Activated CD4-positive, CD25-positive, alpha-beta regulatory T cell (primary cell): ENCODE data around the gene ATG9B.
"Not testable (repeated sequence)": the region's sequence is repeated elsewhere in the genome, so short reads cannot be mapped to it uniquely, and the experiment has no call there.

Source experiments
- DNase-seq, 4 experiments: peaks; one replicate each; lab custom pipeline; 2025; lab: John Stamatoyannopoulos, UW

The ATG9B gene

DNA sequence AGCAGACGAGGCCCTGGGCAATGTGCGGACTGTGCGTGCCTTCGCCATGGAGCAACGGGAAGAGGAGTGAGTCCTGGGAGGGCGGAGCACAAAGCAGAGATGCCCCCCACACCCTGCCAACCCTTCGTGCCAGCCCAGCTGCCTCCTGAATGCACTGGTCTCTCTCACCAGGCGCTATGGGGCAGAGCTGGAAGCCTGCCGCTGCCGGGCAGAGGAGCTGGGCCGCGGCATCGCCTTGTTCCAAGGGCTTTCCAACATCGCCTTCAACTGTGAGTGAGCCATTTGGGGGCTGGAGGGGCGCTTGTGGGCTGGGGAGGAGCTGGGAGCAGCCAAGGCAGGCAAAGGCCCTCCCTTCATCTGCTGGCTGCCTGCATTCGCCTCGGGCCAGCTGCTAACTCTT is 11.6 kb upstream of the ATG9B start:
- DNase-seq: no peak

DNA sequence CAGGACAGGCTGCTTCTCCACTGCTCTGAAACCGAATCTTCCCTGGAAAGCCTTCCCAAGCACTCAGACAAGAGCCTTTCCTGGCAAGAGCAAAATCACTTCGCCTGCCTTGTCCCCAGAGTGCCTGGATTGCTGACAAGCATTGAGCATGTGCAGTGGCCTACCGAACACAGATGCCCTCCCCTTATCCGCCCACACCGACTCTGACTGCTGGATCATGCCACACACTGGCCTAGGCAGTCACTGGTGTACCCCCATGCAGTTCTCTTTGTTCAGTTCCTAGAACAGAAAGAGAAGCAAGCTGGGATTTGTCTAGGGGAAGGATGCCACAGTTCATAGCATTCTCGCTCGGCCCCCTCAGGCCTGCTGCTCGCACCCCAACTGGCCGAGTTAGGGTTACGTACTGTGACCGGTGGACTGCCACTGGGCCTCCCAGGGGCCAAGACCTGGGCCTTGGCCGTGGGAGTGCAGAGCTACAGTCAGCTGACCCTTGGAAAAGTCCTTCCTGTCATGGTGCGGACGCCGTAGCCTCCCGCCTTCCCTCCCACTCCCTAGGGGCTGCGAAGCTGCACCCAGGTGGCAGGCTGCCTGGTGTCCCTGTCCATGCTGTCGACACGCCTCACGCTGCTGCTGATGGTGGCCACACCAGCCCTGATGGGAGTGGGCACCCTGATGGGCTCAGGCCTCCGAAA is 10.9 kb upstream of the ATG9B start:
- no peak for DNase-seq

DNA sequence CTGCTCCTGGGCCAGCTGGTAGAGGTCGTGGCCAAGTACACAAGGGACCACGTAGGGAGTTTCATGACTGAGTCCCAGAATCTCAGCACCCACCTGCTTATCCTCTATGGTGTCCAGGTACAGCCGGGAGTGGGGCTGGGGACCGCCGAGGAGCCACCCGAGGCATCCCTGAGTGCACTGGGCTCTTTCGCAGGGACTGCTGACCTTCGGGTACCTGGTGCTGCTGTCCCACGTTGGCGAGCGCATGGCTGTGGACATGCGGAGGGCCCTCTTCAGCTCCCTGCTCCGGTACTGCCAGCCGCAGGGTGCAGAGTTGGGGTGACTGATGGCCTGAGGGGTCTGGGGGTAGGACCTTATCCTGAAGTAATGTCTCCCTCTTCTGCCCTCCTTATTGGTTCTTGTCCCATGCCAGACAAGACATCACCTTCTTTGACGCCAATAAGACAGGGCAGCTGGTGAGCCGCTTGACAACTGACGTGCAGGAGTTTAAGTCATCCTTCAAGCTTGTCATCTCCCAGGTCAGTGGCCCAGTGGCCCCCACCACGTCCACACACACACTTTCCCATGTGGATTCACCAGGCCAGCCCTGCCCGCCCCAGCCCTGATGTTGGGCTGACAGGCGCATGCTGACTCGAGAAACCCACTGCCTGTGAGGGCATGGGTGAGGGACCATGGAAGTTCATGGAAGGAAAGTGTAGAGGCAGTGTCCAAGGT is 10.2 kb upstream of the ATG9B start:
- DNase-seq: no peak

DNA sequence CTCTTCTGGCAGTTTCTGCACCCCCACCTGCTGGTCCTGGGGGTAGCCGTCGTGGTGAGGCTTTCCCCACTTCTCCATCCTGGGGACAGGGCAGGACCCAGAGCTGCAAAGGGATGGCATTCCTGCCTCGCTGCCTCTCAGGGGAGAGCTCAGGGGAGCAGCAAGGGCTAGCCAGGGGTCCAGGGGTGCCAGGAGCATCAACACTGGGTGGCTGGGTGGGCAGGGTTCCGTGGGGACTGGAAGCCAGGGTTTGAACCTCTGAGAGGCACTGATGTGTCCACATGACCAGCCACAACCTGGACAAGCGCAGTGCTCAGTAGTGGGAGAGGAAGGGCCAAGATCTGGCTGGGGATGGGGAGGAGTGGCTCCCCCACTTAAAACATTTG is 9.6 kb upstream of the ATG9B start:
- no peak for DNase-seq

DNA sequence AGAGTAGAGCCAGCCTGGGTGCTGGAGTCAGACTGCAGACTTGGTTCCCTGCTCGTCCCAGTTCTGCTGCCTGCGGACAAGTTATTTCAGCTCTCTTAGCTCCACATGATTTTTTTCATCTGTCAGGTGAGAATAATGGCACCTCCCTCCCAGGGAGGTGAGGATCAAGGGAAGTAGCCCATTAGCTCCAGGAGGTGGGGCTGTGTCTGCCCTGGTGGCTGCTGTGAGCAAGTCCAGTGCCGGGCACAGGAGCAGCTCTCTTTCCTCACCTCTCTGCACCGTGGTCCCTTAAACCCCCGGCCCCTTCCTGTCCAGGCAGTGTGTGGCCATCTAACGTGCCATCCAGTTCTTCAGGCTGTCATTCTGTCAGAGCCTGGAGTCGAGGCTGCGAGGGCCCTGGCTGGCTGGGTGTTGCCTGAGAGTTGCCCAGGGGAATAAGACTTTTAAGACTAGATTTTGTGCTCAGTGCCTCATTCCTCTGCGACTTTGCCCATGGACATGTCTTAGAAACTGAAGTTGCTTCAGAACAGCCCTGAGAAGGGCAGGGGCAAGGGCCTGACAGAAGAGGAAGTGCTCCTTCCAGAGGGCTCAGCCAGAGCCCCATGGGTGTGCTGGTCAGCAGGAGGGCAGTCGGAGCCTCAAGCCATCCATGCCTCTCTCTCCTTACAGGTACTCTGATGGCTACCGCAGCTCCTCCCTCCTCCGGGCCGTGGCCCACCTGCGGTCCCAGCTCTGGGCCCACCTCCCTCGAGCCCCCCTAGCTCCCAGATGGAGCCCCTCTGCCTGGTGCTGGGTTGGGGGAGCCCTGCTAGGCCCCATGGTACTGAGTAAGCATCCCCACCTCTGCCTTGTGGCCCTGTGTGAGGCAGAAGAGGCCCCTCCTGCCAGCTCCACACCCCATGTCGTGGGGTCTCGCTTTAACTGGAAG is 8.9 kb upstream of the ATG9B start:
- no peak for DNase-seq

DNA sequence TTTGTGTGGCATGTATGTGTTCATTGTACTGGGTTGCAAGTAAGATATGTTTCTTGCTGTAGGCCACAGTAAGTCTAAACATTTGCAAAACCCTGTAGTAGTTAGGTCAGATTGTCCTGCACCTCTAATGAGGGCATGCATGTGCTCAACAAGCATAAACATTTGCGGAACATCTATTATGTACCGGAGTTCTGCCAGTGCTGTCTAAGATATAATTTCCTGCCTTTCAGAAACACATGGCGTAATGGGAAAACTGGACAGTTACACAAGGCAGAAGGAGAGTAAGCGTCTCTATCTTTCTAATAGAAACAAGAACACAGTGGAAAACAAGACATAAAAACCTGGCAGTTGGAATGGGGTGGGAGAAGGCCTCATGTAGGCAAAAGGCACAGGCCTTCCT is 6.7 kb upstream of the ATG9B start:
- no peak for DNase-seq

DNA sequence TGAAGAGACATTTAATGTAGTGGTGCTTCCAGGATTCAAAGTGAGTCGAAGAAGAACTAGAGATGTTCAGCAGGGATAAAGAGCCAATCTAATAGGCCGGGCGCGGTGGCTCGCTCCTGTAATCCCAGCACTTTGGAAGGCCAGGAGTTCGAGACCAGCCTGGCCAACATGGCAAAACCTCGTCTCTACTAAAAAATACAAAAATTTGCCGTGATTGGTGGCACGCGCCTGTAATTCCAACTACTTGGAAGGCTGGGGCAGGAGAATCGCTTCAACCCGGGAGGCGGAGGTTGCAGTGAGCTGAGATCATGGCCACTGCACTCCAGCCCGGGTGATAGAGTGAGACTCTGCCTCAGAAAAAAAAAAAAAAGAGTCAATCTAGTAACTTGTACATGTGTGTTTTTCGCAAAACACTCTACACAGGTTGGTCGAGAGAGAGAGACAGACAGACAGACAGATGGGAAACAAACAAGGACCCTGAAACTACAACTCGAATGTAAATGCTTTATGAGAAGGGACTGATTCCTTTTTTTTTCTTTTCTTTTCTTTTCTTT is 4.7 kb upstream of the ATG9B start:
- no peak for DNase-seq

DNA sequence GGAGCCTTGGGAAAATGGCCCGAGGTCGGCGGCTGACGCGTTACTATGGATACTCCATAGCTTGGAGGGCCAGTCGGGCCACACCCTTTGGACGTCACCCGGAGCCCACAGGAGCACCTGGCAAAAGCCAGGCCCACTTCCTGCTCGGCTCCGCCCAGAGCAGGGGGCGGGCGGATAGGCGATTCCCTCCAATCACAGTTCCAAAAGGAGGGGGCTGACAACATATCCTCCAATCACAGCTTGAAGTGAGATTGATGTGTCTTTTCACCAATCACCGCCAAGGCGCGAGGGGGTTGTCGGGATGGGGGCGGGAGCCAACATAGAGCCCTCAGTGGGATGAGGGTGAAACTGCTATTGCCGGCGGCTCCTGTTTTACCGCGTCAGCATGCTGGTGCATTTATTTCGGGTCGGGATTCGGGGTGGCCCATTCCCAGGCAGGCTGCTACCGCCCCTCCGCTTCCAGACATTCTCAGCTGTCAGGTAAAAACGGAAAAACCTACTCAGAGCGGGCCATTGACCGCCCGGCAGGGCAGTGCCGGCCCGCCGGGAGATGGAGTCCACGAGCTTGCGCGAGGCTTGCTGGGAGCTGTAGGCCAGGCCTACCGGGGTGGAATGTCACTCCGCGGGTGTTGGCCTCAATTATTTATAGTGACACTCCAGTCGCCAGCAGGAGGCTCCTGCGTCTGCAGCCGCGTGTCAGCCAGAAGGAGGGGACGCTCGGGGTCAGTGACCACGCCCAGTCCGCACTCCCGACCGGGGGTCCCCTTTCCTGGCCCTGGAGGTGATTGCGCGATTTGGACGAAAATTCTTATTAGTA is 4.0 kb upstream of the ATG9B start, which contains the start of gene ABCB8:
TSS of gene ABCB8 (plus strand) at position 320 of the 817 bp plus-strand sequence. CDS start at position 386, 66 bp downstream.
- peak; percentile 90 to 98 (median 92) for DNase-seq

DNA sequence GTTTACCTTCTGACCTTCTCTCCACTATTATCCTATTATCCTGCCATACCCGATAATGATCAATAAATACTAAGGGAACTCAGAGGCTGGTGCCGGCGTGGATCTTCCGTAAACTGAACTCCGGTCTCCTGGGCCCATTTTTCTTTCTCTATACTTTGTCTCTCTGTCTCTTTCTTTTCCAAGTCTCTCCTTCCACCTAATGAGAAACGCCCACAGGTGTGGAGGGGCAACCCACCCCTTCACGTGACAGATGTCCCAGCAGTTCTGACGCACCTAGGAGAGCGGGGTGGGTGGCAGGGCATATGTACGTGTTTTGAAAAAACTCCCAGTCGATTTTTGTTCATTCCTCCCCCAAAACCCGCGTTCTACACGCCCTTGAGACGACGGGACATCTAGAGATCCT is 3.4 kb upstream of the ATG9B start:
- DNase-seq: not testable (repeated sequence)

DNA sequence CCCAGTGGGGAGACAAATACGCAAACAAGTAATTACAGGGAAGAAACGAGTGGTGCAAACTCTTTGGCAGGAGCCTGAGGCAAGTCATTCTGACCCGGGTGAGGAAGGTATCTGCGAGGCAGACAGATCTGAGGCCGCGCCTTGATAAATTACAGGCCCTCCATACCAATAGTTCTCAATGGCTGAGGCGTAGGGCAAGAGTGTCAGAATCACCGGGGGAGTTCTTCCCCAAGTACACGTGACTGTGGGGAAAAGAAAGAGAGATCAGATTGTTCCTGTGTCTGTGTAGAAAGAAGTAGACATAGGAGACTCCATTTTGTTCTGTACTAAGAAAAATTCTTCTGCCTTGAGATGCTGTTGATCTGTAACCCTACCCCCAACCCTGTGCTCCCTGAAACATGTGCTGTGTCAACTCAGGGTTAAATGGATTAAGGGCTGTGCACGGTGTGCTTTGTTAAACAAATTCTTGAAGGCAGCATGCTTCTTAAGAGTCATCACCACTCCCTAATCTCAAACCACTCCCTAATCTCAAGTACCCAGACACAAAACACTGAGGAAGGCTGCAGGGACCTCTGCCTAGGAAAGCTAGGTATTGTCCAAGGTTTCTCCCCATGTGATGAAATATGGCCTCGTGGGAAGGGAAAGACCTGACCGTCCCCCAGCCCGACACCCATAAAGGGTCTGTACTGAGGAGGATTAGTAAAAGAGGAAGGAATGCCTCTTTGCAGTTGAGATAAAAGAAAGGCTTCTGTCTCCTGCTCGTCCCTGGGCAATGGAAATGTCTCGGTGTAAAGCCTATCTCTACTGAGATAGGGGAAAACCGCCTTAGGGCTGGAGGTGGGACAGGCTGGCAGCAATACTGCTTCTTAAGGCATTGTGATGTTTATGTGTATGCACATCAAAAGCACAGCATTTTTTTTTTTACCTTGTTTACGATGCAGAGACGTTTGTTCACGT is 2.8 kb upstream of the ATG9B start:
- not testable (repeated sequence) for DNase-seq

DNA sequence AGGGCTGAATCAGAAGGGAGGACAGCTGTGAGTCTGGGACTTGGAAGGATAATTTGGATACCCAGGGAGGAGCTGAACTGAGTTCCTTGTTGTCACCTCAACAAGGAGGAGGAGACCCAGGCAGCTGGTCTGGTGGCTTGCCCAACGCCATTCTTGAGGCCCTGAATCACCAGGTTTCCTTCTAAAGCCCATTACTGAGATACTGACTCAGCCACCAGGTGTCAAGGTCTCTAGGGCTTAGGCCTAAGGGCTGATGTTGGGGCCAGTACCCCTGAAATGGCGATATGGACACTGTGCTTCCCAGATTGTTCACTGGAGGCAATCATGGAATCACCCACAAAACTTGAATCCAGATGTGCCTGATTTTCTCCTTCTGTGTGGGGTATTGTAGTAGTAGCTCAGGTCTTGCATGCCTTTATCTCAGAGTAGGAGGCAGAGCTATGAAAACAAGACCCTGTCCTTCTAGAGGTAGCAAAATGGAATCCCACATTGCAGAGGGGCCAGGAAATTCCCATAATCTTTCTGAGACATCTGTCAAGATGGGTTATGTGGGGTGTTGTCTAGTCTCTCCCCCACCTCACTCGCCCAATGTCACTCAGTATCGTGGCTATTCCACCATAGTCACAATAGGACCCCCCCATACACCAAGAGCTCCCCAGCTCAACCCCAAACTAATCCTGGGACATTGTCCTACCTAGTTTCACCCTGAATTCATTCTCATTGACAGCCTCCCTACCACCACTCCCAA is 1.8 kb upstream of the ATG9B start:
- no peak for DNase-seq

DNA sequence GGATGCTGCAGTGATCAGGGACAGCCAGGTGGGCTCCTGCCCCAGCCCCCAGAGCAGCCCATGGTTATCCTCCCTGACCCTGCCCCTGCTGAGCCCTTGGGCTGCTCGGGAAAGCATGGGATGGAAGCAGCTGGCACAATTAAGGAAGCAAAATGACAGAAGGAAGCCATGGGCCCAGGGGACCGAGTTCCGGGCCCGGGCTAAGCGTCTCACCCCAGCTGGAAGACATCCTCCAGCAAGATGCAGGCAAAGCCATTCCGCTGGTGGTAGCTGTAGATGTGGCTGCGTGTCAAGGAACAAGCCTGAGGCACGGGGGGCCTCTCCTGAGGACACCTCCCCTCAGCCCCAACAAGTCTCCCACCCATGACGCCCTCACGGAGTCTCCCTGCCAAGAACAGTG is 1.1 kb downstream of the ATG9B start:
- DNase-seq: no peak

DNA sequence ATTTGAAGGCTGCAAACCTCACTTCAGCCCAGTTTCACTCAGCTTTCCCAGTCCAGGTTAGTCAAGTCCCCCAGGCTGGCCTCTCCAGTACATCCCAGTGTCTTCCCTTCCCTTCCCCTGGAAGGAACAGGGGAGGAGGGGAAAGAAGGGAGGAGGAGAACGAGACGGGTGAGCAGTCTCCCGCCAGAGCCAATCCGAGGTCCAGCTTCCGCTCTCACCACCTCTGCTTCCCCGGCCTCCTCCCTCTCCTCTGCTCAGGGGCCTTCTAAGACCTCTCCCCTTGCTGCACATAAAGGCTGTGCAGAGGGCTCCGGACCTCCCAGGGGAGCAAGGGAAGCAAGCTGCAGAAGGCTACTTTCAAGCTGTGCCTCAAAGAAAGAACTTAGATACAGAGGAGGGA is 4.1 kb downstream of the ATG9B start:
- no peak for DNase-seq

DNA sequence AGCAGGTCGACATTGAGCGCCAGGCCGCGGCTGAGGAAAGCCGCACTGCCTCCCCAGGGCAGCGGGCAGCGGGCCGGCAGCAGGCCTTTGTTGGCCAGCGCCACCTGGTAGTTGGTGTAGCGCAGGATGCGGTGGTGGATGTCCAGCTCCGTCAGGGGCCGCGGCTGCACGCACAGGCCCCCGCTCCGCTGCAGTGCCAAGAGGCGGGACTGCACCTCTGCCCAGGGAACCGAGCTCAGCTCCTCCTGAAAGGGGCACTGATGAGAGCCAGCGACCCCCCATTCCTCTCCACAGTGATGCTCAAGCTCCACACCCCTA is 5.2 kb downstream of the ATG9B start:
- DNase-seq: no peak

DNA sequence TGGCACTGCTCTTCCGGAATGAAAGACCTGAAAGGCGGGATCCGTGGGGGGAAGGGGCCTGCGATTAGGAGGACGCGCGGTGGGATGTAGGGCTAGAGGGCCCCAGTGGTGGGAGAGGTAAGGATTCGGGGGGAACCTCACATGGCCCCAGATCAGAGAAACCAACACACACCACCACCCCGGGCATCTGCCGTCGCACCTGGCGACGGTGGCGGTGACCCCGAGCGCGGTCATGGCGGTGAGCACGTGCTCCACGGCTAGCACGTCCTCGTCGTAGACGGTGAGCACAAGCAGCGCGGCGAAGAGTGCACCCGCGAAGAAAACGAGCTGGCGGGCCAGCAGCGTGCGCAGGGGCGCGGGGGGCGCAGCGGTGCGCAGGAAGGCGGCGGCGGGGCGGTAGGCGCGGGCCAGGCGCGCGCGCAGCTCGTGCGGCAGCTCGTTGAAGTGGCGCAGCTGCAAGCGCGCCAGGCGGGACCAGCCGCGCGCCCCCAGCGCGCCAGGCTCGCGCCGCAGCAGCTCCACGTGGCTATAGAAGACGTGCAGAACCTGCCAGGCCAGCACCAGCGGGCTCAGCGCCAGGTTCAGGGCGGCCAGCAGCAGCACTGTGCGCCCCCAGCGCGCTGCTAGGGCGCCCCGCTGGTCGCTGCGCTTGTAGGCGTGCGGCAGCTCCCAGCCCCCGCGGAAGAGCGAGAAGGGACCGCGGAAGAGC is 5.7 kb downstream of the ATG9B start:
- no peak for DNase-seq

DNA sequence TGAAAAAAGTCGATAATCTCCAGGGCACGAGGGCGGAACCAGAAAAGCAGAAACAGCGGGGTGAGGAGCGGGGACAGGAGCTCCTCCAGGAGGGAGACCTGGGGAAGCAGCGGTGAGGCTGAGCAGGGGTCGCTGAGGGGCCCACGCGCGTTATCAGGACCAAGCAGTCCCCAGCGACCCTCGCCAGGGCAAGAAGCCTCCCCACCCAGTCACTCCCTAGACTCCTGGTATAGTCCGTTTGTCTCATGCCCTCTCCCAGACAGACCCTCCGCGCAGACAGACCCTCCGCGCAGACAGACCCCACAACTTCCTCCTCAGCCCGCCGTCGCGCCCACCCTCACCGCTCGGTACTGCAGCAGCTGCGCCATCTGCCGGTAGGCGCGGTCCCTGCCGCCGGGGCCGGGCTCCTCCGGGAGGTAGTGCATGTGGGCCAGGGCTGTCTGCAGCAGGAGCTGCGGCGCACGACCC is 6.3 kb downstream of the ATG9B start:
- DNase-seq: peak; percentile 63 to 82 (median 70)

DNA sequence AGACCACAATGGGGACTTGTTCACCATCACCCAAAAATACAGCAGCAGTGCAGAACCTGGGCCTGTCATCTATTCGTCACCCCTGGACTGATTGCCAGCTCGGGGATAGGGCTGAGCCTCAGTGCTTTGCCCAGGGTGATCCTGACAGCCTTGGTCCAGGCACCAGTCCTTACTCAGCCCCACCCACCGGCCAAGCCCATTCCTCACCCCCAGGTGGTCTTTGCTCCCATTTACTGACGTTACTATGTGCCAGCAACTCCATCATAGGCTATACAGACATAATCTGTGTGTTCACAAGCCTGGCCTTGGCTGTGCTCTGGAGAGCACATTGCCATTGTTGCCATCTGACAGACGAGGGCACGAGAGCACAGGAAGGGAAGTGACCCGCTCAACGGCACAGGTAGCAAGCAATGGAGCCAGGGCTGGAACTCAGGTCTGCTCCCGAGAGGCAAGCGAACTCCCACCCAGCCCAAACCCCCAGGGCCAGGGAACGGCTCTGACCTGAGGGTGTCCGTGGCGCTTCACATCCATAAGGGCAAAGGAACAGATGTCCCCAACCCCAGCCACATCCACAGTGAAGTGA is 6.8 kb downstream of the ATG9B start:
- DNase-seq: no peak

DNA sequence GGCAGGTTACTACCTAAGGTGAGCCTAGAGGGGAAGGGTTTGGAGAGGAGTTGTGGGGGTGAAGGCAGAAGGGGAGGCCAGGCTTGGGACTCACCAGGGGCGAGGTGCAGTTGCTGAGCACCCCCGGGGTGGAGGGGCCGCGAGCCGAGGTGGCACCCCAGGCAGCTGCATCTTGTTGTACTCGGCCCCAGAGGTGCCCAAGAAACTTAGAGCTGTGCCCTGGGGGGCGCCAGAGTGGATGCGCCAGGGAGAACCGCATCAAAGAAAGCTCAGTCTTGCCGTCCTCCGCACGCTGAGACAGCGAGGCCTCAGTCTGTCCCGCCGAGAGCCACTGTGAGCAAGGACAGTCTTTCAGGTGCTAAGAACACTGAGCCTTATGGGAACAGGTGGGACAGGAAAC is 7.4 kb downstream of the ATG9B start:
- DNase-seq: no peak

DNA sequence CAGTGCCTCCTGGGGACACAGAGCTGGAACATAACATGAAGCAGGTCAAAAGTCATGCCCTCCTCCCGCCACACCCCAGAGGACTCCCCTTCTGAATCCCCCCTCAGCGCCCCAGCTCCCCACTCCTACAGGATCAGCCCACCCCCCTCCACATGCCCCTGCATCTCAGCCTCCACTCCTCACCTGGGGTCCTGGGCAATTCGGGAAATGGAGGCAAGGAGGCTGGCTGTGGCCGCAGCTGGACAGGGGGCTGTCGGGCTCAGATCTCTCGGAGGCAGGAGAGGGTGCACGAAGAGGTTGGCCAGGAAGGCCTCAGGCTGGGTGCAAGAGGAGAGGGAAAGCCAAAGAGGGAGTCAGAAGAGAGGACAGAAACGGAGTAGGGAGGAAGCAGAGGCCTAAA is 7.8 kb downstream of the ATG9B start:
- no peak for DNase-seq
